OCI-LY7 (cell line): ENCODE data around the gene TLE1. TPM values are rescaled to one million over a fixed set of nuclear protein-coding genes. Genes with fewer than 3 reads are reported as not detected.

Source experiments
- BruUV-seq: library from RNA; stranded (reverse); fragments of 400-500 nt; replicated peaks from 2 replicates; lab custom pipeline; 2021; lab: Mats Ljungman, UMichigan
- CTCF ChIA-PET: fragments of 300-600 bp; sonication (Branson Sonifier 250); formaldehyde crosslinking; loops from one replicate; lab custom pipeline; 2022; ENCODE audit warnings: antibody characterized with exemption; ENCODE audit not compliant: unreplicated experiment; lab: Charles Lee
- POLR2A ChIA-PET: fragments of 300-600 bp; sonication (Branson Sonifier 250); formaldehyde crosslinking; loops from one replicate; lab custom pipeline; 2022; ENCODE audit warnings: antibody characterized with exemption; lab: Charles Lee
- DNase-seq: peaks from one replicate; pipeline ENCODE4 v3.0.0-alpha.2; 2015; ENCODE audit warnings: low spot score
- H2AFZ ChIP-seq: fragments of 200-600 bp; sonication (generic), shearing (Covaris generic); 2 replicates; pipeline ENCODE4 v1.6.1; 2014; ENCODE audit warnings: mild to moderate bottlenecking, antibody characterized with exemption, low read length, moderate library complexity
- H3K27ac ChIP-seq: fragments of 200-600 bp; sonication (generic); 2 replicates; pipeline ENCODE4 v1.5.1; 2014; ENCODE audit warnings: mixed run types, low read depth, mild to moderate bottlenecking, moderate library complexity, low read length, inconsistent platforms; ENCODE audit not compliant: poor library complexity, severe bottlenecking
- H3K36me3 ChIP-seq: fragments of 200-600 bp; sonication (generic); 2 replicates; pipeline ENCODE4 v1.6.1; 2014; ENCODE audit warnings: mild to moderate bottlenecking, antibody characterized with exemption, low read length, moderate library complexity, mixed read lengths; ENCODE audit not compliant: insufficient read depth
- H3K4me1 ChIP-seq: fragments of 200-600 bp; sonication (generic); 2 replicates; pipeline ENCODE4 v1.5.1; 2014; ENCODE audit warnings: mild to moderate bottlenecking, low read length; ENCODE audit not compliant: insufficient read depth, poor library complexity, severe bottlenecking
- H3K4me2 ChIP-seq: fragments of 200-600 bp; sonication (generic); 2 replicates; pipeline ENCODE4 v1.6.1; 2014; ENCODE audit warnings: mild to moderate bottlenecking, low read length
- H3K4me3 ChIP-seq: fragments of 200-600 bp; sonication (generic); 2 replicates; pipeline ENCODE4 v1.5.1; 2014; ENCODE audit warnings: mild to moderate bottlenecking, low read depth, low read length; ENCODE audit not compliant: poor library complexity, severe bottlenecking
- H3K79me2 ChIP-seq: fragments of 200-600 bp; sonication (generic); 2 replicates; pipeline ENCODE4 v1.6.1; 2016; ENCODE audit warnings: low read depth, mild to moderate bottlenecking, low read length, moderate library complexity, mixed read lengths; ENCODE audit not compliant: insufficient read depth
- H3K9me2 ChIP-seq: fragments of 200-600 bp; sonication (generic); 2 replicates; pipeline ENCODE4 v1.6.1; 2016; ENCODE audit warnings: mild to moderate bottlenecking, low read length, mixed read lengths; ENCODE audit not compliant: insufficient read depth
- H3K9me3 ChIP-seq: fragments of 200-600 bp; sonication (generic); 2 replicates; pipeline ENCODE4 v1.6.1; 2014; ENCODE audit warnings: mild to moderate bottlenecking, mixed run types, low read length, mixed read lengths
- H4K20me1 ChIP-seq: fragments of 200-600 bp; sonication (generic); 2 replicates; pipeline ENCODE4 v1.6.1; 2014; ENCODE audit warnings: mild to moderate bottlenecking, antibody characterized with exemption, low read length, moderate library complexity, mixed read lengths; ENCODE audit not compliant: insufficient read depth
- EZH2phosphoT487 ChIP-seq: fragments of 200-600 bp; sonication (generic); IDR thresholded peaks from 2 replicates; pipeline ENCODE4 v1.6.1; 2018; ENCODE audit warnings: low read depth, borderline replicate concordance, mild to moderate bottlenecking, mixed run types, antibody characterized with exemption, low read length, moderate library complexity, mixed read lengths
- intact Hi-C: fragments of 100-400 bp; cut with micrococcal nuclease; formaldehyde crosslinking; loops from one replicate; pipeline ENCODE4 v1.10.0; 2022; ENCODE audit not compliant: unreplicated experiment
- total RNA-seq, 2 experiments: library from RNA; depleted of rRNA in 1 of 2; stranded (reverse); fragments of >200 nt in 1 of 2; shearing (Covaris generic) in 1 of 2; gene quantifications; 2 replicates each; pipeline ENCODE4 v1.2.3, GENCODE V29; 2014 to 2022
- TF ChIP-seq, protein P1 (sequence below): fragments of 200-600 bp; sonication (generic); conservative IDR thresholded peaks from 2 replicates; pipeline ENCODE4 v1.5.1; 2014; ENCODE audit warnings: mild to moderate bottlenecking, antibody characterized with exemption, low read length, moderate library complexity, mixed read lengths

Gene TLE1
- total RNA-seq, 2 experiments from 2014 or later, result 0.13 TPM; not detected in 1

DNA sequence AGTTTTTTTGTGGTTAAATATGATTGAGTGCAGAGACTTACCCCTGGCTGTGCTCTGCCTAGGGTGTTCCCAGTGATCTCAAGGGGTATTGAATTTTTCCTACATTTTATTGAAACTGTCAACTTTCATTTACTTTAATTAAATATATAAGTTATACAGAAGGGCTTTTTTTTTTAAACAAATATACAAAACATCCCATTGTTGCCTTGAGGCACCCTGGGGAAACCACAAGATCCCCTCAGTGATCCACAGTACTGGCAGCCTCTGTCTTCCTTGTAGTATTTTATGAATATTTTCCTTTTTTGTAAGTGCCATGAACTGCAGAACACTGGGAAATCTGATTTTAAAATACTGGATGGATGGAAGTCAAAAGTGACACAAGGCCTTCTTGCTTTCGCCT, 123.7 kb downstream of the TLE1 start:
- POLR2A ChIA-PET, result no interaction called here
- H3K4me1 ChIP-seq, result no peaks in the 10 kb centered on the region
- DNase-seq, result no peak
- H3K9me2 ChIP-seq, result no peaks in the 10 kb centered on the region
- no TSS peak for BruUV-seq
- intact Hi-C loops, result no loop called here
- no peaks in the 10 kb centered on the region for H4K20me1 ChIP-seq
- no peaks in the 10 kb centered on the region for H3K9me3 ChIP-seq
- no peaks in the 10 kb centered on the region for H3K36me3 ChIP-seq
- H3K79me2 ChIP-seq, result no peaks in the 10 kb centered on the region
- CTCF ChIA-PET, result no interaction called here
- H3K4me3 ChIP-seq, result no peak overlapping the region
- no peak overlapping the region for H3K4me2 ChIP-seq
- H2AFZ ChIP-seq, result no peak overlapping the region
- no peak overlapping the region for H3K27ac ChIP-seq
- TF ChIP-seq, protein P1, sequence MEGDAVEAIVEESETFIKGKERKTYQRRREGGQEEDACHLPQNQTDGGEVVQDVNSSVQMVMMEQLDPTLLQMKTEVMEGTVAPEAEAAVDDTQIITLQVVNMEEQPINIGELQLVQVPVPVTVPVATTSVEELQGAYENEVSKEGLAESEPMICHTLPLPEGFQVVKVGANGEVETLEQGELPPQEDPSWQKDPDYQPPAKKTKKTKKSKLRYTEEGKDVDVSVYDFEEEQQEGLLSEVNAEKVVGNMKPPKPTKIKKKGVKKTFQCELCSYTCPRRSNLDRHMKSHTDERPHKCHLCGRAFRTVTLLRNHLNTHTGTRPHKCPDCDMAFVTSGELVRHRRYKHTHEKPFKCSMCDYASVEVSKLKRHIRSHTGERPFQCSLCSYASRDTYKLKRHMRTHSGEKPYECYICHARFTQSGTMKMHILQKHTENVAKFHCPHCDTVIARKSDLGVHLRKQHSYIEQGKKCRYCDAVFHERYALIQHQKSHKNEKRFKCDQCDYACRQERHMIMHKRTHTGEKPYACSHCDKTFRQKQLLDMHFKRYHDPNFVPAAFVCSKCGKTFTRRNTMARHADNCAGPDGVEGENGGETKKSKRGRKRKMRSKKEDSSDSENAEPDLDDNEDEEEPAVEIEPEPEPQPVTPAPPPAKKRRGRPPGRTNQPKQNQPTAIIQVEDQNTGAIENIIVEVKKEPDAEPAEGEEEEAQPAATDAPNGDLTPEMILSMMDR, result no peak
- TF ChIP-seq EZH2phosphoT487, result no peak

DNA sequence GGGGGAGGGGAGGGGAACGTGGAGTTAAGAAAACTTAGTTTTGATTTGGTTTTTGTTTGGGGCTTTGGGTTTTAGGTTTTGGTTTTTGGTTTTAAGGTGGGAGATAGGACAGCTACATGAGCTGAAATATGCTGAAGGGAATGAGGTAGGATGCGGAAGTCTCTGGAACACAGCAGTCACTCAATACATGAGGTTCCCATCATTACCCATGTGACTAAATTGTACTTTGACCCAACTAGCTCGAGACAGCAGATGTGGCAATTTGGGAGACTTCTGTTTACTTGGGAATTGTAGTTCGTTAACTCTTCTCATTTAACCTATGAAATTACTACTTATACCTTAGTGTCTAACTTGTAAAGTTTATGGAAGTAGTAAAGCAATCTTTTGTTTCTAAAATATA, 124.2 kb downstream of the TLE1 start:
- no peaks in the 10 kb centered on the region for H3K4me1 ChIP-seq
- H3K36me3 ChIP-seq, result no peaks in the 10 kb centered on the region
- H3K4me2 ChIP-seq, result no peak overlapping the region
- no peaks in the 10 kb centered on the region for H3K79me2 ChIP-seq
- TF ChIP-seq, protein P1, result no peak
- no peak for TF ChIP-seq EZH2phosphoT487
- H3K27ac ChIP-seq, result no peak overlapping the region
- DNase-seq, result no peak
- H2AFZ ChIP-seq, result no peak overlapping the region
- no TSS peak for BruUV-seq
- intact Hi-C loops, result no loop called here
- POLR2A ChIA-PET, result no interaction called here
- H3K9me3 ChIP-seq, result no peaks in the 10 kb centered on the region
- no peaks in the 10 kb centered on the region for H4K20me1 ChIP-seq
- no peak overlapping the region for H3K4me3 ChIP-seq
- CTCF ChIA-PET, result no interaction called here
- H3K9me2 ChIP-seq, result no peaks in the 10 kb centered on the region

DNA sequence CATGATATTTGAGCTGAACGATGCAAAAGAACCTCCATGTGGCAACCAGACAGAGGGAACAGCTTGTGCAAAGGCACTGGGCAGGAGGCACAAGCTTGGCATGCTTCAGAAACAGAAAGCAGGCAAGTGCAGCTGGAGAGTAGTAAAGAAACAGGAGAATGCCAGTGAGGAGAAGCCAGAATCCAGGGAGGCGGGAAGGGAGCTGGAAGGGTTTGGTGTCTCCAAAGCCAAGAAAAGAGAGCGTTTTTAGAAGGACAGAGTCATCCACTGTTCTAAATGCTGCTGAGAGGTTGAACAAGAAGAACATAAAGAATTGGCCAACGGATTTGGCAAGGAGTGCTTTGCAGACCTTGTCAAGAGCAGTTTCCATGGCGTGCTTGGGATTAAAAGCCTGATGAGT, 124.7 kb downstream of the TLE1 start:
- DNase-seq, result no peak
- Histone ChIP-seq H3K79me2 (no peaks in the 10 kb centered on the region), H3K4me3 (no peak overlapping the region), H3K9me3 (no peaks in the 10 kb centered on the region), H3K4me1 (no peaks in the 10 kb centered on the region), H3K27ac (no peak overlapping the region), H2AFZ (no peak overlapping the region), H4K20me1 (no peaks in the 10 kb centered on the region), H3K9me2 (no peaks in the 10 kb centered on the region), H3K4me2 (no peak overlapping the region), H3K36me3 (no peaks in the 10 kb centered on the region)
- POLR2A ChIA-PET, result no interaction called here
- BruUV-seq, result no TSS peak
- CTCF ChIA-PET, result no interaction called here
- intact Hi-C loops, result no loop called here
- TF ChIP-seq, protein P1, result no peak
- no peak for TF ChIP-seq EZH2phosphoT487
